ENCODE data around the gene DHRS11. TPM values are rescaled to one million over a fixed set of nuclear protein-coding genes. Genes with fewer than 3 reads are reported as not detected.
"Not testable (repeated sequence)": the region's sequence is repeated elsewhere in the genome, so short reads cannot be mapped to it uniquely, and the experiment has no call there.

Gene DHRS11
- total and polyA plus RNA-seq, 8 donors = 8.5 to 339 (median 11.5) TPM

DNA sequence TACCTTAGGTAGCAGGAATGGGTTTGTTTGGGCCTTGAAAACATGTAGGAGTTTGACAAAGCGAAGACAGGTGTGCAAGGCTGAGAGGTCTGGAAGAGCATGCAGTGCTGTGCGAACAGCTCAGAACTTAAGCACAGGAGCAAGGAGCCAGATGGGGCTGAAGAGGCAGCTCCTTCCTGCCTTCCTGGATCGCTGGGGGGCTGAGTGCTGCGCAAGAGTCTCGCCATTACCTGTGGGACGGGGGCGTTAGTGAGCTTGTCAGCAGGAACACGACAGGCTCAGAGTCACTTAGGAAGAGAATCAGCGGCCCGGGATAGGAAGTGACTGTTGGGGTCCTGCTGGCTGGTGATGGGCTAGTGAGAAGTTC lies 9.2 kb downstream of the DHRS11 start:
- intact Hi-C loops (cut with DNase I; ENCODE audit: low total_unique reads) = no loop called here
- Histone ChIP-seq H3K9me3 (no peaks in the 10 kb centered on the region), H3K4me1 (peaks cover 14 to 38% (median 34%) of the 10 kb centered on the region in 4 donors), H3K27ac (peak overlapping the region; percentile 82 to 90 (median 84)), H3K4me3 (peak overlapping the region; percentile 68 to 98 (median 92)), H3K27me3 (no peaks in the 10 kb centered on the region), H3K36me3 (no peaks in the 10 kb centered on the region)
- TF ChIP-seq EP300 (IDR thresholded peaks at IDR 0.05) (no peak), POLR2A (IDR thresholded peaks at IDR 0.05) (no peak), POLR2AphosphoS5 (IDR thresholded peaks at IDR 0.05) (no peak)
- TF ChIP-seq, protein P1, sequence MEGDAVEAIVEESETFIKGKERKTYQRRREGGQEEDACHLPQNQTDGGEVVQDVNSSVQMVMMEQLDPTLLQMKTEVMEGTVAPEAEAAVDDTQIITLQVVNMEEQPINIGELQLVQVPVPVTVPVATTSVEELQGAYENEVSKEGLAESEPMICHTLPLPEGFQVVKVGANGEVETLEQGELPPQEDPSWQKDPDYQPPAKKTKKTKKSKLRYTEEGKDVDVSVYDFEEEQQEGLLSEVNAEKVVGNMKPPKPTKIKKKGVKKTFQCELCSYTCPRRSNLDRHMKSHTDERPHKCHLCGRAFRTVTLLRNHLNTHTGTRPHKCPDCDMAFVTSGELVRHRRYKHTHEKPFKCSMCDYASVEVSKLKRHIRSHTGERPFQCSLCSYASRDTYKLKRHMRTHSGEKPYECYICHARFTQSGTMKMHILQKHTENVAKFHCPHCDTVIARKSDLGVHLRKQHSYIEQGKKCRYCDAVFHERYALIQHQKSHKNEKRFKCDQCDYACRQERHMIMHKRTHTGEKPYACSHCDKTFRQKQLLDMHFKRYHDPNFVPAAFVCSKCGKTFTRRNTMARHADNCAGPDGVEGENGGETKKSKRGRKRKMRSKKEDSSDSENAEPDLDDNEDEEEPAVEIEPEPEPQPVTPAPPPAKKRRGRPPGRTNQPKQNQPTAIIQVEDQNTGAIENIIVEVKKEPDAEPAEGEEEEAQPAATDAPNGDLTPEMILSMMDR (IDR thresholded peaks at IDR 0.05) = no peak
- 13 to 19% (median 15%) methylated on average over 10 of the region's 10 CpGs for WGBS, 5 donors
- no peak for DNase-seq

DNA sequence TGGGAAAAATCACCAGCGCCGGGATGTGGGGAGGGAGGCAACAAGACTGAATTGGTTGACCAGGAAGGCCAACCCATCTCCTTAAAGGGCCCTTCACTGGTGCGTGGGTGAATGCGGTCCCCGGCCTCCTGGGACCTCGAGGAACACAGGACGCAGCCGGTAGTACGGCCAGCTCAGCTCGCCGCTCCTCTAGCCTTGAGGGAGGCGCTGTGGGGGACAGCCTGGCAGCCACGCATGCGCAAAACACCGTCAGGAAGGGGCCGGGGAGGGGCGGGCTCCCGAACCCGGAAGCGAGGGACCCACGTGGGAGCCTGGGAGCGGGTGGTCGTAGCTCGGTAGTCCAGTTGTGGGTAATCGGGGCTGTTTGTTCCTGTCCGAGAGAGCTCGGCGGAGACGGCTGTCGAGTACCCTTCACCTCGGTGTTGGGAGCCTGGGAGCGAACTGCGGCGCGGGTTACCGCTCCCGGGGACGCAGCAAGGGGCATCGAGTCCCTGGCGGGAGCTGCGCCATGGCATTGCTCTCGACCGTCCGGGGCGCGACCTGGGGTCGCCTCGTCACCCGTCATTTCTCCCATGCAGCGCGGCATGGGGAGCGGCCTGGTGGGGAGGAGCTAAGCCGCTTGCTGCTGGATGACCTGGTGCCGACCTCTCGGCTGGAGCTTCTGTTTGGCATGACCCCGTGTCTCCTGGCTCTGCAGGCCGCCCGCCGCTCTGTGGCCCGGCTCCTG lies 9.8 kb downstream of the DHRS11 start, which contains the start of gene MRM1:
TSS of gene MRM1 (plus strand) at position 281 of the 727 bp plus-strand sequence. CDS start at position 509, 228 bp downstream.
- Histone ChIP-seq H3K27me3 (no peaks in the 10 kb centered on the region), H3K27ac (peak within 1 kb of the TSS; percentile 82 to 90 (median 84)), H3K36me3 (no peaks in the 10 kb centered on the region), H3K4me3 (peak within 1 kb of the TSS; percentile 68 to 98 (median 92)), H3K9me3 (no peaks in the 10 kb centered on the region), H3K4me1 (peaks cover 14 to 38% (median 34%) of the 10 kb centered on the region in 4 donors)
- TF ChIP-seq POLR2A (IDR thresholded peaks at IDR 0.05) (peak in 1 of 4 donors; percentile 57), EP300 (IDR thresholded peaks at IDR 0.05) (no peak), POLR2AphosphoS5 (IDR thresholded peaks at IDR 0.05) (peak; percentile 56 to 94 (median 91))
- TF ChIP-seq, protein P1 (IDR thresholded peaks at IDR 0.05) = peak in 1 of 7 experiments; percentile 25
- intact Hi-C loops (cut with DNase I; ENCODE audit: low total_unique reads) = no loop called here
- WGBS, 5 donors = 0 to 1% (median 0%) methylated on average over 22 to 60 of the region's 60 CpGs
- peak; percentile 94 to 97 for DNase-seq

DNA sequence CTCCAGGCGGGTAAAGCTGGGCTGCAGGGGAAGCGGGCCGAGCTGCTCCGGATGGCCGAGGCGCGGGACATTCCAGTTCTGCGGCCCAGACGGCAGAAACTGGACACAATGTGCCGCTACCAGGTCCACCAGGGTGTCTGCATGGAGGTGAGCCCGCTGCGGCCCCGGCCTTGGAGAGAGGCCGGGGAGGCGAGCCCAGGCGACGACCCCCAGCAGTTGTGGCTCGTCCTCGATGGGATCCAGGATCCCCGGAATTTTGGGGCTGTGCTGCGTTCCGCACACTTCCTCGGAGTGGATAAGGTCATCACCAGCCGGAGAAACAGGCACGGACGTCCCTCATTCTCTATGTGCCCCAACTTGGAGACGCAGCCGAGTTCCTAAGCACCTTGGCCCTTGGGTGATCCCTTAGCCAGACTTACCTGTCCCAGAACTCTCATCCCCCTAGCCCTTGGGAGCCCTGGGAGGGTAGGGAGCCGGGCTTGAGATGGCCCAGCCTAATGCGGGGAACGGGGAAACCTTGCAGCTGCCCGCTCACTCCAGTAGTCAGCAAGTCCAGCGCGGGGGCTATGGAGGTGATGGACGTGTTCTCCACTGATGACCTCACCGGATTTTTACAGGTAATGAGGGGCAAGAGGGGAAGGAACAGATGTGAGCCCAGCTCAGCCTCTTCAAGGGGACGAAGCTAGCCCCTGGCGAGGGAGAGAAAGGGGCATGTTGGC lies 10.5 kb downstream of the DHRS11 start:
- Histone ChIP-seq H3K27ac (peak overlapping the region; percentile 82 to 90 (median 84)), H3K4me3 (peak overlapping the region; percentile 68 to 98 (median 92)), H3K4me1 (peaks cover 14 to 38% (median 34%) of the 10 kb centered on the region in 4 donors), H3K36me3 (no peaks in the 10 kb centered on the region), H3K9me3 (no peaks in the 10 kb centered on the region), H3K27me3 (no peaks in the 10 kb centered on the region)
- peak in 1 of 2 donors; percentile 40 for DNase-seq
- TF ChIP-seq, protein P1 (IDR thresholded peaks at IDR 0.05) = no peak
- no peak for TF ChIP-seq EP300 (IDR thresholded peaks at IDR 0.05)
- 1 to 5% (median 3%) methylated on average over 27 to 38 of the region's 38 CpGs for WGBS, 5 donors
- intact Hi-C loops (cut with DNase I; ENCODE audit: low total_unique reads) = no loop called here

DNA sequence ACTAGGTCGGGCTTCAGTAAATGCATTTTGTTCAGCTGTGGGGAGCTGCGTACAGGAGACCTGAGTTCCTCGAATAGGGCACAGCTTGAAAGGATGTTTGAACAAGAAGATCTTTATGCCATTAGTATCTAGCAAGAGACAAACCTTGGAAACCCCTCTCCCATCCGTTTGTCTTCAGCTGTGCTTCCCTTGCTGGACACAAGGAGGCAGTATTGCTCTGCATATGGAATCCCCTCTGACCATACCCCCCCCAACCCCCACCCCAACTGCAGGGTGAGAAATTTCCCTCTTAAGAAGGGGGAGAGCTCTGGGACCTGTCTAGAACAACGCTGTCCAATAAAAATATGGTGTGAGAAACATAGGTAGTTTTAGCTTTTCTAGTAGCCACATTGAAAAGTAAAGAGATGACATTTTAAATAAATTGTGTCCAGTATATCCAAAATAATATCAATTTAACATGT lies 11.3 kb downstream of the DHRS11 start:
- Histone ChIP-seq H3K36me3 (peaks cover 0 to 6% (median 3%) of the 10 kb centered on the region in 4 donors), H3K27me3 (no peaks in the 10 kb centered on the region), H3K4me1 (peaks cover 14 to 38% (median 34%) of the 10 kb centered on the region in 4 donors), H3K27ac (no peak overlapping the region), H3K4me3 (peak overlapping the region; percentile 68 to 98 (median 92)), H3K9me3 (no peaks in the 10 kb centered on the region)
- DNase-seq = peak; percentile 50 to 82
- WGBS, 5 donors = 9 to 17% (median 12%) methylated on average over 5 of the region's 5 CpGs
- intact Hi-C loops (cut with DNase I; ENCODE audit: low total_unique reads) = no loop called here
- TF ChIP-seq POLR2AphosphoS5 (IDR thresholded peaks at IDR 0.05) (no peak), POLR2A (IDR thresholded peaks at IDR 0.05) (no peak)
- TF ChIP-seq, protein P1 (IDR thresholded peaks at IDR 0.05) = peak in 5 of 7 experiments; percentile 32 to 80 (median 63)

DNA sequence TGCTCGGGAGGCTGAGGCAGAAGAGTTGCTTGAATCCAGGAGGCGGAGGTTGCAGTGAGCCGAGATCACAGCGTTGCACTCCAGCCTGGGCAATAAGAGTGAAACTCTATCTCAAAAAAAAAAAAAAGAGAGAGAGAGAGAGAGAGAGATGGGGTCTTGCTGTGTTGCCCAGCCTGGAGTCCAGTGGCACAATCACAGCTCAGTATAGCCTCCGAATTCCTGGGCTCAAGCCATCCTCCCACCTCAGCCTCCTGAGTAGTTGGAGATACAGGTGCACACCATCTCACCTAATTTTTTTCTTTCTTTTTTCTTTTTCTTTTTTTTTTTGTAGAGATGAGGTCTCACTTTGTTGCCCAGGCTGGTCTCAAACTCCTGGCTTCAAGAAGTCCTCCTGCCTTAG lies 13.3 kb downstream of the DHRS11 start:
- H3K4me3 ChIP-seq; H3K27me3 ChIP-seq; H3K27ac ChIP-seq; intact Hi-C loops (cut with DNase I; ENCODE audit: low total_unique reads); DNase-seq; H3K36me3 ChIP-seq; H3K9me3 ChIP-seq: not testable (repeated sequence)
- peaks cover 14 to 48% (median 40%) of the 10 kb centered on the region in 4 donors for H3K4me1 ChIP-seq
- WGBS, 5 donors = 93 to 100% (median 98%) methylated on average over 5 of the region's 5 CpGs
